HEK293 (cell line): Measurements from ENCODE around the gene BAIAP2.

ENCODE experiments used
- KLF1 ChIP-seq: fragments of 450-650 bp; formaldehyde crosslinking; IDR thresholded peaks from 2 replicates; pipeline ENCODE4 v1.5.1; 2016; ENCODE audit warnings: missing biosample characterization, missing genetic modification characterization
- MYNN ChIP-seq: fragments of 450-650 bp; formaldehyde crosslinking; IDR thresholded peaks from 2 replicates; pipeline ENCODE4 v1.5.1; 2016; ENCODE audit warnings: missing biosample characterization, missing genetic modification characterization, borderline replicate concordance
- PBX3 ChIP-seq: sonication (generic); formaldehyde crosslinking; IDR thresholded peaks from 2 replicates; pipeline ENCODE4 v1.8.1; 2022; ENCODE audit warnings: mild to moderate bottlenecking, moderate library complexity, missing genetic modification reagents
- REST ChIP-seq: fragments of 450-650 bp; formaldehyde crosslinking; IDR thresholded peaks from 2 replicates; pipeline ENCODE4 v1.5.1; 2016; ENCODE audit warnings: missing biosample characterization, missing genetic modification characterization
- YY1 ChIP-seq: fragments of 450-650 bp; formaldehyde crosslinking; IDR thresholded peaks from 2 replicates; pipeline ENCODE4 v1.5.1; 2018; ENCODE audit warnings: missing biosample characterization, missing genetic modification characterization
- ZBTB7A ChIP-seq: fragments of 450-650 bp; formaldehyde crosslinking; IDR thresholded peaks from 2 replicates; pipeline ENCODE4 v1.5.1; 2016; ENCODE audit warnings: low read depth, missing biosample characterization, missing genetic modification characterization
- ZFP3 ChIP-seq: fragments of 450-650 bp; formaldehyde crosslinking; IDR thresholded peaks from 2 replicates; pipeline ENCODE4 v1.5.1; 2016; ENCODE audit warnings: low read depth, missing biosample characterization, missing genetic modification characterization
- ZNF239 ChIP-seq: fragments of 450-650 bp; formaldehyde crosslinking; IDR thresholded peaks from 2 replicates; pipeline ENCODE4 v1.5.1; 2016; ENCODE audit warnings: missing biosample characterization, missing genetic modification characterization
- ZNF24 ChIP-seq: fragments of 450-650 bp; formaldehyde crosslinking; IDR thresholded peaks from 2 replicates; pipeline ENCODE4 v1.5.1; 2016; ENCODE audit warnings: missing biosample characterization, missing genetic modification characterization
- ZNF449 ChIP-seq: fragments of 450-650 bp; formaldehyde crosslinking; IDR thresholded peaks from 2 replicates; pipeline ENCODE4 v1.5.1; 2017; ENCODE audit warnings: missing biosample characterization, mild to moderate bottlenecking, missing genetic modification characterization, moderate library complexity
- ZNF677 ChIP-seq: fragments of 450-650 bp; IDR thresholded peaks from 2 replicates; pipeline ENCODE4 v1.5.0; 2018; ENCODE audit warnings: missing biosample characterization, mild to moderate bottlenecking, missing genetic modification characterization, moderate library complexity
- ZNF701 ChIP-seq: fragments of 450-650 bp; formaldehyde crosslinking; IDR thresholded peaks from 2 replicates; pipeline ENCODE4 v1.5.1; 2016; ENCODE audit warnings: missing biosample characterization, missing genetic modification characterization
- ZNF707 ChIP-seq: fragments of 450-650 bp; formaldehyde crosslinking; IDR thresholded peaks from 2 replicates; pipeline ENCODE4 v1.5.1; 2016; ENCODE audit warnings: missing biosample characterization, missing genetic modification characterization
- ZNF768 ChIP-seq: fragments of 450-650 bp; formaldehyde crosslinking; IDR thresholded peaks from 2 replicates; pipeline ENCODE4 v1.5.1; 2018; ENCODE audit warnings: missing biosample characterization, mild to moderate bottlenecking, missing genetic modification characterization

GRCh38 chr17:81059026-81059425 is 24.1 kb downstream of the BAIAP2 start:
- TF ChIP-seq KLF1 (tag by site-specific recombination), result no peak
- no peak for TF ChIP-seq YY1
- TF ChIP-seq ZNF677 (tag by site-specific recombination), result no peak
- TF ChIP-seq ZNF24 (tag by site-specific recombination), result no peak
- no peak for TF ChIP-seq ZNF449 (tag by site-specific recombination)
- no peak for TF ChIP-seq ZNF768 (tag by site-specific recombination)
- TF ChIP-seq ZNF707 (tag by site-specific recombination), result no peak
- no peak for TF ChIP-seq REST (tag by site-specific recombination)
- TF ChIP-seq MYNN (tag by site-specific recombination), result no peak
- TF ChIP-seq ZFP3 (tag by site-specific recombination), result no peak
- TF ChIP-seq ZNF701 (tag by site-specific recombination), result no peak
- TF ChIP-seq ZNF239 (tag by site-specific recombination), result no peak
- TF ChIP-seq PBX3 (CRISPR knock-in tag), result no peak
- TF ChIP-seq ZBTB7A, result no peak
